Activated T-cell treated with anti-CD3 and anti-CD28 coated beads, Interleukin-2, amount 50 U/mL, for 1 hour (primary cell): ENCODE data around the gene GAS6.

ENCODE experiments used
- DNase-seq: peaks from one replicate; pipeline ENCODE4 v3.0.0-alpha.2; 2020

The GAS6 gene

DNA sequence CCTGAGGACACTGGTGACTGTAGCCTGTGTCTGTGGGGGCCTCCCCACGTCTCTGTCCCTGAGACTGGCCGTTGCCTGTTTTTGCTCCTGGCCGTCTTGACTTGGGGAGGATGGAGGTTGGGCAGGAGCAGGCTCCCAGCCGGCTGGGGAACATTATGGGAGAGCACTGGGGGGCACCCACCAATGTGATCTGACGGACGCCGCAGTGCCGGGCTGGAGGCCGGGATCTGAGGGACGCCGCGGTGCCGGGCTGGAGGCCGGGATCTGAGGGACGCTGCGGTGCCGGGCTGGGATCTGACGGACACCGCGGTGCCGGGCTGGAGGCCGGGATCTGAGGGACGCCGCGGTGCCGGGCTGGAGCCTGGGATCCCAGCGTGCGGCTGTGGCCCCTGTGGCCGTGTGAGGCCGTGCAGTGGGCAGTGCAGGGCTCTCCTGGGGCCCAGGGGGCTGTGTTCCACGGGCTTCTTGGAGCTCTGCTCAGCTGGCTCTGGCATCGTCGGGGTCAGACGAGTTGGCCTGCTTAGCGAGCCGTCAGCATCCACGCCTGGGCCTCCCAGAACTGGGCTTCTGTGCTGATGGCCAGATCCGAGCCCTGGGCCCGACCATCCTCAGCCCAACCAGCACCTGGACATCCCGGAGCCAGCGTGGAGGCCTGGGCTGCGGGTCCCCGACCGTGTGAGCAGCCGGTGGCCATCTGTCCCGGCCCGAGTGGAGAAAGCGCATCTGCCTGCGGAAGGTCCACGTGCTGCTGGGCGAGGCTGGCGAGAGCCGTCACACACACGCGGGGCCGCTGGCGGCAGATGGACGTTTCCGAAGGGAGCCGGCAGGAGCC, 45.8 kb downstream of the GAS6 start:
- no peak for DNase-seq

DNA sequence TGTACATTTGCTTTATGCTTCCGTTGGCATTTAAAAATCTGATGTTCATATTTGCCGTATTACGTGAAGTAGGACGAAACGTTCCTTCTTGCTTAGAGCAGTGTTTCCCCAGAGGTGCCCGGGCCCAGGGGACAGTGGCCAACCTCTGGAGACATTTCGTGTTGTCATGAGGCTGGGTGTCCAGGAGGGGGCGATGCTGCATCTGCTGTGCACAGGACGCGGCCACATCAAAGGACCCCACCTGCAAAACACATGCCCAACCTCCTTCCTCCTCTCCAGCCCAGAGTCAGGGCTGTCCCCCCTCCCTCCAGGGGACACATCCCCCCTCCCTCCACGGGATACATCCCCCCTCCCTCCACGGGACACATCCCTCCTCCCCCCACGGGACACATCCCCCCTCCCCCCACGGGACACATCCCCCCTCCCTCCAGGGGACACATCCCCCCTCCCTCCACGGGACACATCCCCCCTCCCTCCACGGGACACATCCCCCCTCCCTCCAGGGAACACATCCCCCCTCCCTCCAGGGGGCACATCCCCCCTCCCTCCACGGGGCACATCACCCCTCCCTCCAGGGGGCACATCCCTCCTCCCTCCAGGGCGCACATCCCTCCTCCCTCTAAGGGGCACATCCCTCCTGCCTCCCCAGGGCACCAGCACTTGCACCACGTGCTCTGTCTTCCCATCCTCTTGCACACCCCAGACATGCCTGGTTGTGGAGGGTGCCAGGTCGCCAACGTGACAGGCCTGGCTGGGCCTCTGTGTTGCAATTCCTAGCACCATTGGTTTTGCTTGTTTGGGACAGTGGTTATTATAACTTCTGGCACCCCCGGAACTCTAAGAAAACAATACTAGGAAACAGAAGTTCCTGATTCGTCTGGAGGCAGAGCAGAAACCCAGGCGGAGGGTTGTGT, 46.7 kb downstream of the GAS6 start:
- DNase-seq = peak; percentile 85

DNA sequence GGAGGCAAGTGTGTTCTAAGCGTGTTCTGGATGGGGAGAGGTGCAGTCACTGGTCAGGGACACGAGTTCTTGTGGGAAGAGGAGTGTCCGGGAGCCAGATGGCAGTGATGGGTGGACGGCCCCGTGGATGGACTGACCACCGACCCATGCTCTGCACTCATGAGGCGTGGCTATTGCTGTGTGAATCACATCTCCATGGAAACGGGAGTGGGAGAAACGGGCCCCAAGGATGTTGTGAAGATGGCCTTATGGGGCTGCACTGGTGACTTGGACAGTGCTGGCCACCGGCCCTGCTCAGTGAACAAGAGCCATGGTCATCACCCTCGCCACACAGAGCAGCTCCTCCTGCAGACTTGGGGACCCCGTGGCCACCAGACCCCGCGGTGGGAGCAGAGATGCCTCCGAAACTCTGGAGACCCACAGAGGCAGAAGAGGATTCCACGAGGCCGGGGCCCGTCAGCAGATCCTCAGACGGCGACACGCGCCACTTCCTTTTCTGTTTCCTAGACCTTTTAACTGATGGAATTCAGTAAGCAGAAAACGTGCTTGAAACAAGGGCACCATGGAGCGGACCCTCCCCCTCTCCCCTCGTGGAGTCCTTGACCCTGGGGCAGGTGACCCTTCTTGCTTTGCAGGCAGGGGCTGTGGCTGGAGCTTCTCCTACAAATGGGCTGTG, 47.5 kb downstream of the GAS6 start:
- no peak for DNase-seq

DNA sequence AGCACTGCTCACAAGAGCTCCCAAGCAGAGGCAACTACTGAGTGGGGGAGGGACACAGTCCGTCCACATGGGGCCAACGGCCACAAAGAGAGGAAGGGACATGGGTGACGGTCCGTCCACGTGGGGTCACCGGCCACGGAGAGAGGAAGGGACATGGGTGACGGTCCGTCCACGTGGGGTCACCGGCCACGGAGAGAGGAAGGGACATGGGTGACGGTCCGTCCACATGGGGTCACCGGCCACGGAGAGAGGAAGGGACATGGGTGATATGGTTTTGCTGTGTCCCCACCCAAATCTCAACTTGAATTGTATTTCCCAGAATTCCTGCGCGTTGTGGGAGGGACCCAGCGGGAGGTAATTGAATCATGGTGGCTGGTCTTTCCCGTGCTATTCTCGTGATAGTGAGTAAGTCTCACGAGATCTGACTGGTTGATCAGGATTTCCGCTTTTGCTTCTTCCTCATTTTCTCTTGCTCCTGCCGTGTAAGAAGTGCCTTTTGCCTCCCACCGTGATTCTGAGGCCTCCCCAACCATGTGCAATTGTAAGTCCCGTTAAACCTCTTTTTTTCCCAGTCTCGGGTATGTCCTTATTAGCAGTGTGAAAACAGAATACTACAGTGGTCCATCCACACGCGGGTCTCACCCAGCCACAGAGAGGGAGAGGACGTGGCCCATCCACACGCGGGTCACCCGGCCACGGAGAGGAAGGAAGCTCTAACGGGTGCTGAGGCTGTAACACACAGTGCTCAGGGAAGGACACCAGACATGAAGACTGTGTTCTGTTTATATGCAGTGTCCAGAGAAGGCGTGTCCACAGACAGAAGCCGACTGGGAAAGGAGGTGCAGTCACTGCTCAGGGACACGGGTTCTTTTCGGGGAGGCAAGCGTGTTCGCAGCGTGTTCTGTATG, 48.5 kb downstream of the GAS6 start:
- DNase-seq = no peak

DNA sequence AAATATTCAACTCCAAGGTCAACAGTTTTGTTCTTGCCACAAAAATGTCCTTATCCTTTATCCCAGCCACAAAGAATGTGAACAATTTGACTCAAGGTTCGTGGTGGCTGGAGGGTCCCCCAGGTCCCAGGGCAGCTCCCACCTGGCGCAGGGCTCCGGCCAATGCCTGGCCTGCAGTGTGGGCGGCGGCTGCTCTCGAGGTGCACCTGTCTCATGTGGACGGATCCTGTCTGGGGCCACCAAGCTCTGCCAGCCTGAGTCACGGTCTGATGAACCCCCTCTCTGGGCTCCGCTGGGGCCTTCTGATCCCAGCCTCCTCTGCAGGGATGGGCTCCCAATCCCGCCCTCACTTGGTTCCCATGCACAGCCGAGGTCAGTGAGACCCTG, 49.4 kb downstream of the GAS6 start:
- no peak for DNase-seq

DNA sequence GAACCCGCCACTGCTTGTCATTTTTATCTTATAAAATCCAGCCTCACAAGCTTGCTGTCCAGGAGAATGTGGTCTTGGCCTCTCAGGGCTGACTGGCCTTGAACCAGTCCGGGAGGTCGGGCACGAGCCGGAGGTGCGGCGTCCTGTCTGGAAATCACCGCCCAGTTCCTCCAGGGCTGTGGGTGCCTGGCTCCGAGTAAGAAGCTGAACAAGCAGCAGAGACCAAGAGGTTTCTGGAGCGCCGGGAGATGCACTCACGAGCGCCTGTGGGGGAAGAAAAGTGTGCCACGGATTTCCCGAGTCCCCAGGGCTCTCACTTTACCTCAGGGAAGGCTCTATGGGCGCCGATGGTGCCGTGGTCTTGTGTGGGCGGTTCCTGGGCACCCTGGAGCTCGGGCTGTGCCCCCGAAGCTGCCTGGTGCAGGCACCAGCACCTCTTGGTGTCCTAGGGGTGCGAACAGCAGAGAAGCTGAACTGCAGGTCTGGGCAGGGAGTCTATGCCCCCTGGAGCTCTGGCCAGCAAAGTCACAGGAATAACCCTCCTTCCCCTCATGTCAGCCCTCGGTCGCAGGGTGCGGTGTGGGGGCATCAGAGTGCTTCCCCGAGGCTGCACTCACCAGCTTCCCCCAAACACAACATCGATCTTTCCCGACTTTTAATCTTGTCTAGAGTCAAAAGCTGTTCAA, 50.0 kb downstream of the GAS6 start:
- no peak for DNase-seq

DNA sequence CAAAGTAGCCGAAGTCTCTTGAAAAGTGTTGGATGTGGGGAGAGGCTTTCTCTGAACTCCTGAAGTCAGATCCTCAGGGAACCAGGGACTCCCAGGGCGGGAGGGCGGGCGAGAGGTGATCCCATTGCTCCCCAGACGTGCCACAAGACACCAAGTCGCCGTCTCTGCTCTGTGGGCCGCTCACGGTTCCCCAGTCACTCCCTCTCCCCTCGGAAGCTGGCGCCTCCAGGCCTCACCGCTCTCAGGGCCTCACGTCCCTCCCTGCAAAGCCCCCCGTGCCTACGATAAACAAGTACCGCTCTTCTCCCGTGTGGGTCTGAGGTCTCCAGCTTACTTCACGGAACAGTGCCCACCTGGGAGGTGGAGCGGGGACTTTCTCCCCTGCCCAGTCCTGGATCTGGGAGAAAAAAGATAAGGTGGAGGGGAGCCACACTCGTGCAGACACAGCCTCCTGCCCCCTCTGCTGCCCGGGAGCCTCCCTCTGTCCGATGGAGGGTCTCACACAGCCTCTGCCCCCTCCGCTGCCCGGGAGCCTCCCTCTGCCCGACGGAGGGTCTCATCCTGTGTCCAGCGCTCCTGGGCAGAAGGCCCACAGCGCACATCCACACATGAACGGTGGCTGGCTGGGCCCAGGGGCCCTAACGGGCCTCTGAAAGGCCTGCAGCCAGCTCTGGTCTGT, 50.7 kb downstream of the GAS6 start:
- DNase-seq = no peak

DNA sequence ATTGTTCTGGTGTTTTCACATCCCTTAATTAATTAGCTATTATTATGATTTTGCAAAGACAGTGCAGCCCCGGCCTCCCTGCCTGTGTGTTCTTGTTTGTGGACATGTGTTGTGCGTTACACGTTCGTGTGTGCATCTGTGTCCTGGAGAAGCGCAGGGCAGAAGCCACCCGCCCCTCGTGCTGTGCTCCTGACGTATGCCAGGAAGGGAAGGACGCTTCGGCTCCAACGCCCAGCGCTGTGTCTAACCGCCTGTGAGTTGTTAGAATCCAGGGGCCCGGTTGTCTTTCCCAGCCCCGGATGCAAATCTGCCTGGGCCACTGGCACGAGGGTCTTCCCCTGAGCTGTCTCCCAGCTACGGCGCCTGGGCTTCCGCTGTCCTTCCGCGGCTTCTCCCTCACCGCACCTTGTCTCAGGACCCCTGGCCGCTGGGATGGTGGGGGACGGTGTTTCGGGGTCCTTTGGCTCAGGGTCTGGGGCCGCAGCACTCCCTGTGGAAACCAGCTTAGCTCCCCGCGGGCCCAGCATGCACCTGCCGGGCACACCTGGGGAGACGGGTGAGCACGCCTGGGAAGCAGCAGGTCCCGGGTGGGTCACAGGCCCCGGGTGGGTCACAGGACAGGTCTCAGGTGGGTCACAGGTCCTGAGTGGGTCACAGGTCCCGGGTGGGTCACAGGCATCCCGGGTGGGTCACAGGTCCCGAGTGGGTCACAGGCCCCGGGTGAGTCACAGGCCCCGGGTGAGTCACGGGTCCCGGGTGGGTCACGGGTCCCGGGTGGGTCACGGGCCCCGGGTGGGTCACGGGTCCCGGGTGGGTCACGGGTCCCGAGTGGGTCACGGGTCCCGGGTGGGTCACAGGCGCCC, 51.5 kb downstream of the GAS6 start:
- DNase-seq = no peak

DNA sequence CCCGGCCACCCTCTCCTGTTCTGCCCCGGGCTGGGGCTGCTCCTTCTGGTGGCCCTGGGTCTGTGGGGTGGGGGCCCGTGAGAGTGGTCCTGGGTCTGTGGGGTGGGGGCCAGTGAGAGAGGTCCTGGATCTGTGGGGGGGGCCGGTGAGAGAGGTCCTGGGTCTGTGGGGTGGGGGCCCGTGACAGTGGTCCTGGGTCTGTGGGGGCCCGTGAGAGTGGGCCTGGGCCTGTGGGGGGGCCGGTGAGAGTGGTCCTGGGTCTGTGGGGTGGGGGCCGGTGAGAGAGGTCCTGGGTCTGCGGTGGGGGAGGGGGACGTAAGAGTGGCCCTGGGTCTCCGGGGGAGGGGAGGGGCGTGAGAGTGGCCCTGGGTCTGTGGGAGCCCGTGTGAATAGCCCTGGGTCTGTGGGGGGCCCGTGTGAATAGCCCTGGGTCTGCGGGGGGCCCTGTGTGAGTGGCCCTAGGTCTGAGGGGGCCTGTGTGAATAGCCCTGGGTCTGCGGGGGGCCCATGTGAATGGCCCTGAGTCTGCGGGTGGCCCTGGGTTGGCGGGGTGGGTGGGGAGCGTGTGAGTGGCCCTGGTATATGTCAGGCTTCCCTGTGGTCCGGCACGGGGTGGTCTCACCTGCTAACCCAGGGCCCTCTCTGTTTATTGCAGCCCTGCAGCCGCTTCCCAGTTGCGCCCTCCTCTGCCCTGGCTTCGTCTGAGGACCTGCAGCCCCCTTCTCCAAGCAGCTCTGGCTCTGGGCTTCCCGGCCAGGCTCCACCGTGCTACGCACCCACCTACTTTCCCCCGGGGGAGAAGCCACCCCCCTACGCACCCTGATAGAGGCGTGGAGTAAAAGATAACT, 52.6 kb downstream of the GAS6 start:
- DNase-seq = no peak

DNA sequence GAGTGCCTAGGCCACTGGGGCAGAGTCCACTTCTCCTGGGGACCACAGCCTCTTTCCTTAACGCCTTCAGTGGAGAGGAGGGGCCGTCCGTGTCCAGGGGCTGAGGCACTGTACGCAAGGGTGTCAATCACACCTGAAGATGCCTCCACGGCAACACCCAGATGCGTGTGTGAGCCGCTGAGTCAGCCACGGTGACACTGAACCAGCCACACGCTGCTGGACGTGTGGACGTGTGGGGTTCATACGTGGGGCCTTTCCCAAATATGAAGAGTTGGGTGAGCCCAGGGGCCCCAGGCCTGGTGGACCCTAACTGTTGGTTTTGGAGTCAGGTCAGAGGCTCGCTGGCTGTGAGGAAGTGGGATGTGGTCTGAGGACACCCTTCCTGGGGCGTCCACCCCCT, 53.2 kb downstream of the GAS6 start:
- no peak for DNase-seq

DNA sequence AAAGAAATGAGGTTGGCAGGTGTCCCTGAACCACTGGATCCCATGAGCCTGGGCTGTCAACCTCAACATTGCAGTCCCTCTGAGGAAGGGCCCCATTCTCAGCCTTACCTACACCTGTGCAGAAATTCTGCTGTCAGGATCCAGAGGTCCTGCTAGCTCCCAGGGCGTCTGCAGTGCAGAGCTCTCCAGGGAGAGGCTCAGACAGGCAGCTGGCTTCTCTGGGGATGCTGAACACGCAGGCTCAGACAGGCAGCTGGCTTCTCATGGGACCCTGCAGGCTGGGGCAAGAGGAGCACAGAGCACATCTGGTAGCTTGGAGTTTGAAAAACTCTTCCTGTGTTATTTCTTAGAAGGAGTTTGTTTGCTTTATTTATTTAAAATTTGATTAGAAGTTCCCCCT, 53.9 kb downstream of the GAS6 start:
- no peak for DNase-seq

DNA sequence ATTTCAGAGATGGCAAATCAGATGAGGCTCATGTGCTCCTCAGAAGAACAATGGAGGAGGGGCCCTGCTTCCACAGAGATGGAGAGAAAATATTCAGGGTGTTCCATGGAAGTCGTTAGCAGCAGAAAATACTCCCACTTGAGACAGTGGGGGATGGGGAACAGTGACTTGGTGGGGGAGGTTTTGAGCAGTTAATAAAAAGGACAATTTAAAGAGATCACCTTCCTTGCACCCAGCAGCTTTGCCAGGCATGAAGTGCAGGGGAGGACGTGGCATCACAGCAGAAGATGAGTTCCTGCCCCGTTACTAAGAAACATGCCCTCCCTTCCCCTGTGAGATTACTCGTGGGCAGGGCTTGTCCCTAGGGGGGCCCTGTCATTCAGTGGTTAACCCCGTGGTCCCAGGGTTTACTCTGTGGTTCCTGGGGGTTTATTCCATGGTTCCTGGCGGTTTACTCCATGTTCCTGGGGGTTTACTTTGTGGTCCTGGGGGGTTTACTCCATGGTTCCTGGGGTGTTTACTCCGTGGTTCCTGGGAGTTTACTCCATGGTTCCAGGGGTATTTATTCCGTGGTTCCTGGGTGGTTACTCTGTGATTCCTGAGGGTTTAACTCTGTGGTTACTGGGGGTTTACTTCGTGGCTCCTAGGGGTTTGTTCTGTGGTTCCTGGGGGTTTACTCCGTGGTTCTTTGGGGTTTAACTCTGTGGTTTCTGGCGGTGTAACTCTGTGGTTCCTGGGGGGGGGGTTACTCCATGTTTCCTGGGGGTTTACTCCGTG, 55.6 kb downstream of the GAS6 start:
- no peak for DNase-seq

DNA sequence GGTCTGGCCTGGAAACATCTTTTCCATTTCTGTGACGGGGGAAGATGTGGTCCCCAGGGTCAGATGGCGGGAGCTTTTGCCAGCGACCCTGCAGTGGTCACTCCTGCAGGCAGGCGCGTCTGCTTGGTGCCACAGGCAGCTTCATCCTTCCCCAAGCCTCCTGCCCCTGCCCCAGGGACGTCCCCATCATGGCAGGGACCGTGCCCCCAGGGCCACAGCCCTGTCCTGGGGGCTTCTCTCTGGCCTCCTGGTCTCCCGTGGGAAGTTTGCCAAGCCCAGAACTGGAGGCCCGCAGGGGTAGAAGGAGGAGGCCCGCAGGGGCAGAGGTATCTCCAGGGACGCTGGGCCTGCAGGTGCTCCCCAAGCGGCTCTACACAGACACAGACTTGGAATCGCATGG, 57.4 kb downstream of the GAS6 start:
- DNase-seq = no peak

DNA sequence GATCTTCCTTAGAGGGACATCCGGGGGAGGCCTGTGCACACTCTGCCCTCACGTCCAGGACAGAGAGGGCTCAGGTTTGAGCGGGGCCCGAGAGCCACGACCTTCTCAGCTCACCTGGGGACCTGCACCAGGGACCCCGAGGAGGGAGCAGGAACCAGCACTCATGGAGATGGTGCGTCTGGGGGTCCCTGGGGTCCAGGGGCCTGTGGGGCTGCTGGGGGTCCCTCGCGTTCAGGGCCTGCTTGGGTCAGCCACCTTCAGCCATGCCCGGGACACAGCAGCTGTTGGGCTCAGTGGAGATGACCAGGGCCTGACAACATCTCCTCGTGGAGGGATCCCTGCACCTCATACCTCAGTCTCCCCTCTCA, 57.8 kb downstream of the GAS6 start:
- no peak for DNase-seq

DNA sequence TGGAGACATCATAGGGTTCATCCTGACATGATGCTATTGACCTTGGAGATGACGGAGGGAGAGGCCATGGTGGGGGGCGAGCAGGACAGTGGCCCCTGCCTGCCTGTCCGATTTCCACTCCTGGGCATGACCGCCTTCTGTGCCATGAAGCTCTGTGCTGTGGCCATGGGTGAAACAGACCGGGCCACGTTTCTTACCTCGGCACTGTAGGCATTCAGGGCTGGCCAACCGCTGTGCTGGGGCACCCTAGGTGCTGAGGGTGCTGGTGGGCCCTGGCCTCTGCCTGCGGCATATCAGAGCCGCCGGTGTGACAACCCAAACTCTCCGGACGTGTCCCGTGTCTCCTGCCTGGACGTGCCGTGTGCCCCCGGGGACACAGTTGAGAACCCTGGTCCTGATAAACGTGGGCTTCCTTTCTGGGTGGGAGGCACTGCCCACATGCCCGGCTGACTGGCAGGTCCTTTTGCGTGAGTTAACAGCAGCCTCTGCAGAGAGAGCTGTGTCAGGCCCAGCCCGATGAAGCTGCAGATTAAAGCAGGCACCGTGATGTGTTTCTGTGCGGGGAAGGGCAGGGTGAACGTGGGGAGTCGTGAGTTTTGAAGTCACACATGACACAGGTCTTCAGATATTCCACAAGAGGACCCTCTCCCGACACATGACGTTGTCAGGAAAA, 58.3 kb downstream of the GAS6 start:
- no peak for DNase-seq

DNA sequence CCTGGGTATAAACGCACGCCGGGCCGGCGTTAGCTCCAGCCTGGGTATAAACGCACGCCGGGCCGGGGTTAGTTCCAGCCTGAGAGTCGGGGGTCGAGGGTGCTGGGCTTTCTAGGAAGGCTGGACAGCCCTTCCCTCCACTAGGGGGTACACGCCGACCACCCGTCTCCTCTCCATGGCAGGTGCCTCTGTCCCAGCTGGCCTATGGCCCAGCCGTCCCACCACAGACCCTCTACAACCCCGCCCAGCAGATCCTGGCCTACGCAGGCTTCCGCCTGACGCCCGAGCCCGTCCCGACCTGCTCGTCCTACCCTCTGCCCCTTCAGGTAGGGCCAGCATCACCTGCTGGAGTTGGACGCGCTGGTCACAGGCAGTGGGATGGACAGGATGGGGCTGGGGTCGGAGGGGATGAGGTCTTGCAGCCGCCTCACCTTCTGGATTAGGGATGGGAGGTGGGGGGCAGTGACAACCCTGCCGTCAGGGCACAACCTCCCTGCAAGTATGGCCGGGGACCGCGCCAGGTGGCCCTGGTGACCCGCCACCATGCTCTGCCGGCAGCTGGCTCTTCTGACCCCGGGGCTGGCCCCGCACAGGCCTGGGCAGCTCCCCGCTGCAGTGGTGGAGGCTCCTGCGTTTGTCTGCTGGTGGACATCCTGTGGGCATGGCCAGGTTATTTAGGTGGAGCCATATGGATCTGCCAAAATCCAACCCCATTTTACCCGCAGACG, 59.0 kb downstream of the GAS6 start:
- no peak for DNase-seq

DNA sequence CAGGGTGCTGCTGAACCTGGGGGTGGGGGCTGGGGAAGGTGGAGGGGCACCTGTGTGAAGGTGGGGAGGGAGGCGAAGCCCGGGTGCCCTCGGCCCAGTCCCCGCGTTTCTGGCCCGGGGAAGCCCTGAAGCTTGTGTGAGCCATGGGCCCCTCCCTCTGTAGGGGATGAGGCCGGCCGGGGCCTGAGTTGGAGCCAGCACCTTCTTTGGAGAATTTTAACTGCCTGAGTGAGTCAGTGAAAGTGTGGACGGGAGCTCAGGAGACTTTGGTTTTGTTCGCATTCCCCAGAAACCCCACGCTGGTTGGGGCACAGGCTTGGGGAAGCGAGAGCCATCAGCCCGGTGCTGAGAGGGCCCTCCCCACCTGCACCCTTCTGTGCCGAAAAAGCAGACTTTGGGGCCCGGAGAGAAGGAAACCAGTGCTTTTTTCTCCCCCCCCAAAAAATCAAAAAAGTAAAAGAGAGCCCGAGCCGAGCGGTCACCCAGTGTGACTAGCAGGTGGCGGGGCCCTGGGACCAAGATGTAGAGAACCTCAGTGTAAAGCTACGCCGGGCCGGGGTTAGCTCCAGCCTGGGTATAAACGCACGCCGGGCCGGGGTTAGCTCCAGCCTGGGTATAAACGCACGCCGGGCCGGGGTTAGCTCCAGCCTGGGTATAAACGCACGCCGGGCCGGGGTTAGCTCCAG, 59.7 kb downstream of the GAS6 start:
- DNase-seq = no peak
